Spleen (tissue), 7 donors: ENCODE measurements around the gene STK26.

Experiments
- CTCF ChIP-seq, 11 experiments: fragments of 200-600 bp in 7 of 11; fragments of 450-650 bp in 4 of 11; sonication (generic) in 4 of 11; IDR thresholded peaks in 8 of 11; conservative IDR thresholded peaks in 3 of 11; 1 replicate in 7 of 11; 2 replicates in 4 of 11; pipeline versions ENCODE4 v1.4.0 to v1.8.0; 2016 to 2021; ENCODE audit warnings: antibody characterized with exemption in 11 of 11, inconsistent platforms in 4 of 11, mild to moderate bottlenecking in 1 of 11
- POLR2AphosphoS5 ChIP-seq, 3 donors: sonication (generic); formaldehyde crosslinking; IDR thresholded peaks; one replicate each; pipeline ENCODE4 v1.5.1; 2017; ENCODE audit warnings: antibody characterized with exemption in 3 of 3
- donor health status: DM: no; HTN: no; CAD: no; lungs with moderate emphysema.
- donor health status: DM: no; HTN: no; CAD: no.
- donor health status: DM: no; HTN: no; CAD: no.

- TF ChIP-seq POLR2AphosphoS5 (IDR thresholded peaks at IDR 0.05) (no peak), CTCF (IDR thresholded peaks at IDR 0.05 in 8 of 11, conservative IDR thresholded peaks at IDR 0.05 in 3 of 11) (no peak)
These were observed 1.9 kb downstream of the STK26 start for GRCh38 chrX:132025041-132025440.
